ENCODE results near the gene CHGA.

CHGA gene

DNA sequence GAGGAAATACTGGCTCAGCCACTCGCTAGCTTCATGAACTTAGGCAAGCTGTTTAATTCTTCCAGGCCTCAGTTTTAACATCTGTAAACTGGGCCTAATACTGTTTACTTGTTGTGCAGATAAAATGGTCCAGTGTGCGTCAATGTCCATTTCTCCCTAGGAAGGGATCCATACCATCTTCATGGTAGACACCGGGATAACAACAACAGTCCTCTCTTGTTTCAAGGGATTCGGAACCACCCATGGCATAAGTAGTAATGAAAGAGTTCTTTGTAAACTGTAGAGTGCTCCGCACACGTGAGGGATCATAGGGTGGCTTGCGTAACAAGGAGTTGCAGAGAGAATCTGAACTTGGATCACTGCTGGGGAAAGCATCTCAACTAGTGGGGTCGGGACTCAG, 17.3 kb upstream of the CHGA start:
- no peak for DNase-seq

DNA sequence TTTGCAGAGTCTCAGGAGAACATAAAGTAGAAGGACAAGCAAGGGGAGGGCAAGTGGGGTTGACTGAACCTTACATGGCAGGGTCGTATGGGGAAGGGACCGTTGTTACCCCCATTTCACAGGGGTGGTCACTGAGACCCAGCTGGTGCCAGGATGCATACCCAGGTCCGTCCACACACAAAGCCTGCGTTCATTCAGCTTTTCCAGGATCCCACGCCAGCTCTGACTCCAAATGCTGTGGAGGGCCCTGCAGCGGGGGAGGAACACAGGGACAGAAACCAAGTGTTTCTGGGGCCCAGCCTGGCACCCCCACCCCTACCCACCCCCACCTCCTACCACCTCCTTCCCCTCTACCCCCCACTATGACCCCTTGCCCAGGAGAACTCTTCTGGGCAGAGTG, 16.5 kb upstream of the CHGA start:
- no peak for DNase-seq

DNA sequence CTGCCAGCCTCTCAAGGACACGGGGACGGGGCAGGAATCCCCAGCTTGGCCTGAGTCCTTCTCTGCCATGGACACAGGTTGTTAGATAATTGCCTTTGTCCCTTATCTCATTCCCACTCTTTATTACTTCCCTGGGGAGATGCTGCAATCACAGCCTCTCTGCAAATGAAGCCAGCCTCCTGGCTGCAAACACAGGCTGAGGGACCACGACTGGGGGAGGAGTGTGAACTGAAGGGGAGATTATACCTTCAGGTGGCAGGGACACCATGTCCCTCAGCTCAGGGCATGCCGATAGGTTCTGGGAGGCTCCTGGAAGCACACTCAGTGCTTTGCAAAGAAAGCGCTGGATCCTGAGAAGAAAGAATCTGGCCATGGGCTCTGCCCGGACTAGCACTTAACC, 16.1 kb upstream of the CHGA start:
- peak; percentile 51 for DNase-seq

DNA sequence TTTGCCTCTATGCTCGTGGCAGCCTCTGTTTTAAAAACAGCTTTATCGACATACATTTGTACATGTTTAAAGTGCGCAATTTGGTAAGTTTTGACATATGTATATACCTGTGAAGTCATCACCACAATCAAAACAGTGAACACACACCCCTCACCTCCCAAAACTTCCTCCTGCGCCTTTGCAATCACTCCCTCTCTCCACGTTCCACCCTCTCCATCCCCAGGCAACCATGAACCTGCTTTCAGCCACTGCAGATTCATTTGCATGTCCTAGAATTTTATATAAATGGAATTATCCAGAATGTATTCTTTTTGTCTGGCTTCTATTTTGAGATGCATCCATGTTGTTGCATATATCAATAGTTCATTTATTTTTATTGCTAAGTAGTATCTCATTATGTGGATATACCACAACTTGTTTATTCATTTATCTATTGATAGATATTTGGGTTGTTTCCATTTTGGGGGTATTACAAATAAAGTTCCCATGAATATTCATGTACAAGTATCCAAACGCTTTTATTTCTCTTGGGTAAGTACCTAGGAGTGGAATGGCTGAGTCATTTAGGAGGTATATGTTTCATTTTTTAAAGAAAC, 15.5 kb upstream of the CHGA start:
- no peak for DNase-seq

DNA sequence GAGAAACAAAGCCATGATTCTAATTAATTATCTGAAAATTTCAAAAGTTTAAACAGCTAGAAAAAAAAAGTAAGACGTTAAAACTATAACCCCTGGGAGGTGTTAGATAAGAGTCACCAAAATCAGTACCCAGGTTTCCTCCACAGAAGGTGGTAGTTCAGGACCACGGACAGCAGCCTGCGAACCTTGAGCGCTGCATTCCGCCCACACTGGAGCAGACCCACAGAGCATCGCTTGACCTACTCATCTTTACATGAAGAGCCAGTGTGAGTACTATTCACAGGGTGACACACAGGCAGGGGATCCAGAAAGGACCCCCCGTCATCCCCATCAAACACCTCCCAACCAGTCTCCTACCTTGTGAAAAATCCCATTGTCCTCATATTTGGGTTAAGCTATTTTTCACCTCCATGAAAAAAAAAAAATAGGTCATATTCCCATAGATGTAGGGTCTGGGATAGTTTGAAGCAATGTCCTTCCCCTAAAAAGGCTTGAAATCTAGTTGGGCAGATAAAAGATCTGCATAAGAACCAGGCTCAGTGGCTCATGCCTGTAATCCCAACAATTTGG, 8.8 kb upstream of the CHGA start:
- no peak for DNase-seq

DNA sequence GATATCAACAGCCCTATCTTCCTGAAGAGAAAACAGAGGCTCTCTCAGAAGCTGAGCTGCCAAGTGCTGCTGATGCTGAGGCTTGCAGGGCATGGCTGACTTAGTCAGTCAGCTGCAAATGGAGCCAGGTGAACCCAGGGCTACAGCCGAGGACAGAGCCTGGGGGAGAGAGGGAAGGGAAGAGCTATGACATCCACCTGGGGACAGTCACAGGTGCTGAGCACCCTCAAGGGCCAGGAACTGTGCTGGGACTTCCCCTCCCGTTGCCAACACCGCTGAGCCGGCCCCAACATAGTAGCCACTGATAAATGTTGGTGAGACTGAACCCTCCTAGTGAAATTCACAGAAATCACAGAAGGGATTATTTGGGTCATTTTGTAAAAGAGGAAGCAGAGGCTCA, 6.7 kb upstream of the CHGA start:
- DNase-seq = no peak

DNA sequence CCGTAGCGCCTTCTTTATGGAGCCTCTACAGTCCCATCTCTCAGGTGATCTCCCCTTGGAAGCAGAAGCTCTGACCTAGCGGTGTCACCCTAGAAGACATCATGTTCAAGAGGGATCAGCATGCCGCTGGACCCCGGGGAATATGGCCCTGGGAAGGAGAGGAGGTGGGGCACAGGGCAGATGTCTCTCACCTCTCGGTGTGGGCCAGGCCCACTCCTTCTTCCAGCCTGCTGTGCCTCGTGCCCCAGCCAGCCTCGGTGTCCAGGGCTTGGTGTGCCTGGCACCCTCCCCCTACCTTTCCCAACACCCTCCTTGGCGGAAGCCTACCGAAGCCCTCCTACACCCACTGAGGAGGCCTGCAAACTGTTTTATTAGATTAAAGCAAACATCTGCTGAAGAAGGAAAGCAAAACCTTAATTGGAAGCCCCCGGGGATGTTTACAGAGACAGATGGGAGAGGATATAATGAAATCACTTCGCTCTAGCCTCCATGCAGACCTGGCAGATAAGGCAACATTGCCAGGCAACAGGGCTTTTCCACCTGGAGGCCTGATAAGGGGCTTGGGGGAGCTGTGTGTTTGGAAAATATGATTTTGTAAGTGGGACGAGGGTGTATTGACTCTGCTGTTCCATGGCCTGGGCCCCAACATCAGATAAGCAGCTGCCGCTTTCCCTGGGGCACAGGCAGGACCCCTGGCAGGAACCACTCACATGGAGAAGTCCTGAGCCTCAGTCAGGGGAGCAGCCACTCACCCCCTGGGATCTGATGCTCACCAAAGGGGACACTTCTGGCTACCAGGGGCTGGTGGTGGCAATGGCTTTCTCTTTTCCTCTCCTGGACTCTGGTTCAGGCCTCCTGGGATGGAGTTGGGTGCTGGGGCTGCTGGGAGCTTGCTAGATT, 5.7 kb upstream of the CHGA start:
- DNase-seq = peak; percentile 56

DNA sequence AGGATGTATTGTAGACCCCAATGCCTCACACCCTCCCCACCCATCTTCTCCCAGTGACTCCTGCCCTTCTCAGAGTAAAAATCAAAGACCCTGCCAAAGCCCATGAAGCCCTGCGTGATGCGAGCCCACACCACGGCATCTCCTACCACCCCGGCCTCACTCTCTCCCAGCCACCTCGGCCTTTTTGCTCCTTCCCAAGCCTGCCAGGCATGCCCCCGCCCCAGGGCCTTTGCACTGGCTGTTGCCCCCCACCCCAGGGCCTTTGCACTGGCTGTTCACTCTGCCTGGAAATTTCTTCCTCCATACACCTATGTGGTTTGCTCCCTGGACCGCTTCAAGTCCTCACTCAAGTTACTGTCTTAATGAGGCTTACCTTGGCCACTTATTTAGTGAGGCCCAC, 5.0 kb upstream of the CHGA start:
- DNase-seq = no peak

DNA sequence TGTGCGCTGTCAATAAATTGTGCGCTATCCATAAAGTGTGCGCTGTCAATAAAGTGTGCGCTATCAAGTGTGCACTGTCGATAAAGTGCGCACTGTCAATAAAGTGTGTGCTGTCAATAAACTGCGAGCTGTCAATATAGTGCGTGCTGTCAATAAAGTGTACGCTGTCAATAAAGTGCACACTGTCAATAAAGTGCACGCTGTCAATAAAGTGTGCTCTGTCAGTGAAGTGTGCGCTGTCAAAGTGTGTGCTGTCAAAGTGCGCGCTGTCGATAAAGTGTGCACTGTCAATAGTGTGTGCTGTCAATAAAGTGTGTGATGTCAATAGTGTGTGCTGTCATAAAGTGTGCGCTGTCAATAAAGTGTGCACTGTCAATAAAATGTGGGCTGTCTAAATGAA, 2.9 kb upstream of the CHGA start:
- no peak for DNase-seq

DNA sequence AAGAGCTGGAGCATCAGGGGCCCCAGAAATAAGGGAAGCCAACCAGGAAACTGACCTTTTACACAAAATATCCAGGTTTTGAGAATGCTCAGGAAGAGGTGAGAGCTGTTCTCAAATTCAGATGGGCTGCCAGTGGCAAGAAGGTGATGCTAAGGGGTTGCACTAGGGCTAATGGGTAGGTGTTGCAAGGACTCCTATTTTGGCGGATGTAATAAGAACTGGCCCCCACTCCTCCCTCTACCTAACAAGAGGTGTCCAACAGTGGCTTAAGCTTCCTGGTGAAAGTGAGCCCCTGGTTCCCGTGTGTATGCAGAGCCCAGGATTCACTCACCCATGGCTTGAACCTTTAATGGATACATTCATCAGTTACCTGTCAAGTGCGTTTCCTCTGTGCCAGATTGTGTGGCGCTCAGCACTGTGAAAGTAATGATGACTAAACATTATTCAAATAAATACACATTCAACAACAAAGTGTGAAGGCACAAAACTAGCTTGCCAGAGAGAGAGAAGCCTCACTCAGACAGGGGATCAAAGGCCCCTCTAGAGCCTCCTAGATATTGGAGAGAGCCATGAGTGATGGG, 705 bp upstream of the CHGA start:
- no peak for DNase-seq

DNA sequence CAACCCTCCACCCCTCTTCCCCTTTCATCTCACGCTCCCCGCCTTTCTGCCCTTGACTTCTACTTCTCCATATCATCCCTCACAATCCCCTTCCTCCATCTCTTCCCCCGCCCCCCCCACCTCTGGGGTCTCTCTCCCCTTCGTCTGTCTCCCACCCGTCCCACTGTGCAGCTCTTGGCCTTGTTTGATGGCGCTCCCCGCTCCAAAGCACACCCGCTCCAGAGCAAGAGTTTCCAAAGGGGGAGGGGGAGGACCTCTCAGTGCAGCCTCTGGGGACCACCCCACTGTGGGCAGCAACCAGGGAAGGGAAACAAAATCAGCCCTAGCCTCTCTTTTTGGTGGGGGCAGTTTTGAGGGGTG, 774 bp downstream of the CHGA start:
- no peak for DNase-seq

DNA sequence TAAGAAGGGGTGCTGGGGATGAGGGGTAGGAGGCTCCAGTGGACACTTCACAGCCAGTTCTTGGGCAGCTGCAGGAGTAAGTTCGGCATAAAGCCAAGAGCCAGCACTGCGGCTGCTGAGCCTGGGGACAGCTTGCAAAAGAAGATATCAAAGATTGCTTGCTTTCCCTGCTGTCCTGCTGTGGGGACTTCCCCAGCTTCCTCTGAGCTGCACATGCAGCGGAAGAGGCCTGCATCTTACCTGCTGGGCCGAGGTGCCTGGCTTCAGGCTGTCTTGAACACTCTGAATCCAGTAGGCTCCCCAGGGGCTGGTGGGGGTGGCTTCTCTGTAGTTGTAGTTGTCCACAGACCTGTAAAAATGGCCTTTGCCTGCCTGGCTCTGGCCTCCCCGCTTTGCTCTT, 1.3 kb downstream of the CHGA start:
- no peak for DNase-seq

DNA sequence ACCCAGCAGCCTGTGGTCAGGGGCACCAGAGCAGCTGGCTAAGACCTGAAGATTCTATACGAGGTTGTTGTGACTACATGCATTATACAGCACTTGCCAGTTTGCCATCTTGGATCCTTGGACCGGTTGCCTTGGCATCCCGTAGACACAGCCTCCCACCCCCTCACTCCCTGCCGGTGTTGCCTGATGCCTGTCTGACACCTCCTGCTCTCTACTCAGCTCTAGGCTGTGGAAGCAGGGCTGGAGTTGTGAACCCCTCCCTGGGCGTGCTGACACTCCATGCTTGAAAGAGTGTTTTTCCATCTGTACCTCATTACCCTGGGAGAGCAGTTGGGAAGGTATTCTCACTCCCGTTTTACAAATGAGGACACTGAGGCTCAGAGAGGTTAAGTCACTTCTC, 2.5 kb downstream of the CHGA start:
- DNase-seq = no peak

DNA sequence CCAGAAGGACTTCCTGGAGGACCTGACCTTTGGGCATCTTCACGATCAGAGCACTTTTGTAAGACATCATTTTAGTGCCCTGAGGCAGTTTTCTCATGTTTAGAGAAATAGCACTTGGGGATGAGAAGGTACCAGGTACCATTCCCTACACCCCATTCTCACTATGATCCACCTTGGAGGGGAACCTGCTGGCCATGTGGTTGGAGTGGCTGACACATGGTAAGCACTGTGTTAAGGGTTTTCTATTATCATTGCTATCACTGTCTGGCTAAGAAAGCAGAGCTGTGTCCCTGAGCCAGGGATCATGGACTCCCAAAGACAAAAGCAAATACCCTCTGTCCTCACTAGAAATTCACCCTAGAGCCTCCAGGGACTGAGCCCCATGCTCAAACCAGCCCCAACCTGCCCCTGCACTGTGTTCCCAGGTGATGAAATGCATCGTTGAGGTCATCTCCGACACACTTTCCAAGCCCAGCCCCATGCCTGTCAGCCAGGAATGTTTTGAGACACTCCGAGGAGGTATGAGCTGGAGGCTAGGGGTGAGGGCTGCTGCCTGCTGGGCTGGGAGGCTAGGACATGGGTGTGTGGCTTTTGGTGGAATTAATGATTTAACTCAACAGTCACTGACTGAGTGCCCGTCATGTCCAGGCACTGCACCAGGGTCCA, 3.4 kb downstream of the CHGA start:
- DNase-seq = no peak

DNA sequence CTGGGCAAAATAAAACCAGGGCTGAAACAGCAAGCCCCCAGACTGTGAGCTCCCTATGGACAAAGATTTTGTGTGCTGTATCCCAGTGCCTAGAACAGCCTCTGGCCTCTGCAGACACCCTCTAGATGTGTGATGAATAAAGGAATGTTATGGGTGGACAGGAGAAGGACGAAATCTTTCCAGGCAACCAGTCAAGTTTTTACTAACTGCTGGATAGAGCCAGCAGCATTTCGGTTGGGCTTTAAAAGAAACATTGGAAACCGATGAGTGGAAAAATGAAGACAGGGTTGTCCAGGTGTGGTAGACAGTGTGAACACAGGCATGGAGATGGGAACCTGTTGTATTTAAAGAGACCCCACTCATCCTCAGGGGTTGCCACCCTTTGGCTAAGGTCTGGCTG, 4.0 kb downstream of the CHGA start:
- DNase-seq = no peak

DNA sequence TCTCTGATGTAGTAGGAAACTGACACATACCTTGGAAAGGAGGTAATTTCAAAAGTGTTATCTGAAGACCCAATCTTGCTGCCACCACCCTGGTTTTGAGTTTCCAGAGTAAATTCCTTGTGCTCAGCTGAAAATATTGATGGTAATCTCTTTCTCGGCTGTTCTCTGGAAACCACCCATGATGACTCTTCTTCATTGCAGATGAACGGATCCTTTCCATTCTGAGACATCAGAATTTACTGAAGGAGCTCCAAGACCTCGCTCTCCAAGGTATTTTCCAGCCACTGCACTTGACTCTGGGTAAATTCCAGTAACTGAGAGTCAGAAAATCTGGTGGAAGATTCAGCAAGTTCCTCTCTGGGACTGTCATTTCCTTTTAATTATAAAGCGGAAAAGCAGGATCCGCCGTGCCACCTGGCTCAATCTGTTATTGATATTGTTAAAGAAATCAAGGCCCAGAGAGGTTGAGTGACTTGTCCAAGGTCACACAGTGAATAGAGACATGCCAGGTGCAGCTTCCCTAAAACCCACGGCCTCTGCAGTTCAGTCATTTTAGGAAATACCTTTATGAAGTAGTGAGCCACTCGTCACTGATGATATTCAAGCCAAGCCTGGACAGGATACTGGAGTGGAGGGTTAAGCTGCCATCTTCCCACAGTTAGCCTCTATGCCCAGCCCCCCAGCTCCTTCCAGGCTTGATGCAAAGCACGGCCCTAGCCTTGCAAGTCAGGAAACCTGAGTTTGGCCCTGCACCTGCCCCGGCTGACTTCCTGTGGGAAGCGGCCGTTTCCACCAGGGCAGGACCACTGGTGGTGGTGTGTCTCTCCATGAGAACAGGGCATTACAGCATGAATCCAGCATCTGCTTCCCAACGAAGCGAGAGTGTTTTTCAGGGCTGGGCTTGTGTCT, 4.7 kb downstream of the CHGA start:
- no peak for DNase-seq

DNA sequence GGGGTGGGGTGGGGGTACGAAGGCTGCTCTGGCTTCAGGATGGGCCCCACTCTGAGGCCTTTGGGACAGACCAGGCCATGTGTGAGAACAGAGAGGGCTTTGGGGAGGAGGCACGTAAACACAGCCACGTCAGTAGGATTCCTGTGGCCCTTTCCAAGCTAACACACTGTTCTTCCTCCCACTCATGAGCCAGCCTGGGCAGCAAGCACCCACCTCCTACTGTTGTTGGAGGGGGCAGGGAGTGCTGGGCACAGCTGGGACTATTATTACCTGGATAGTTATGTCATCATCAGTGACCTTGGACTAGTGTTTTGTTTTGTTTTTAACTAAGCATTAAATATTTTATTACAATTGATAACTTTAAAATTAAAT, 5.3 kb downstream of the CHGA start:
- DNase-seq = no peak

DNA sequence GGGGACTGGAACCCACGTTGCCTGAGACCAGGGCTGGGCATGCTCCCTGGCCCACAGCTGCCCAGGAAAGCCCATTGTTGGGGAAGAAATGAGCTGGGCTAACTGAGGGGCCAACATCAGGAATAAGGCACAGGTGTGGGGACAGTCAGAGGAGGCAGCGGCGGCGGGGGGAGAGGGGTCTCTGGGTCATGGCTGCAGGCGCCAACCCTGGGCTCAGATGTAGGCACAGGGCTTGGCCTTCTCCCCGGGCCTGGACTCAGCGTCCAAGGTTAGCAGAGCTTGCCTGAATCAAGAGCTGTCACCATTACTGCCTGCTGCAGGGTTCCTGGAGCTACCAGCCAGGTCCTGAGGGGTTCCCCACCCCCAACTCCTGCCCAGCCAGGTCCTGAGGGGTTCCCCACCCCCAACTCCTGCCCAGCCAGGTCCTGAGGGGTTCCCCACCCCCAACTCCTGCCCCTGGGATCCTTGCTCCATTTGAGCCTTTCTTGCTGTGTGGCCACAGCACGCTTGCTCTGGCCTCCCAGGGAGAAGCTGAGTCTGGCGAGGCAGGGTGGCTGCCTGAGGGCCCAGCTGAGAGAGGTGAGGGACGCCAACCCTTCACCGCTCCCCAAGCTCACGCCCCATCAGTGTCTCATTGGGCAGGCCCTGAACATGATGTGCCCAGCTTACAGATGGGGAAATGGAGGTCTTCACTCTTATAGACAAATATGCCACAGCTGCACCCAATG, 6.2 kb downstream of the CHGA start:
- DNase-seq = no peak

DNA sequence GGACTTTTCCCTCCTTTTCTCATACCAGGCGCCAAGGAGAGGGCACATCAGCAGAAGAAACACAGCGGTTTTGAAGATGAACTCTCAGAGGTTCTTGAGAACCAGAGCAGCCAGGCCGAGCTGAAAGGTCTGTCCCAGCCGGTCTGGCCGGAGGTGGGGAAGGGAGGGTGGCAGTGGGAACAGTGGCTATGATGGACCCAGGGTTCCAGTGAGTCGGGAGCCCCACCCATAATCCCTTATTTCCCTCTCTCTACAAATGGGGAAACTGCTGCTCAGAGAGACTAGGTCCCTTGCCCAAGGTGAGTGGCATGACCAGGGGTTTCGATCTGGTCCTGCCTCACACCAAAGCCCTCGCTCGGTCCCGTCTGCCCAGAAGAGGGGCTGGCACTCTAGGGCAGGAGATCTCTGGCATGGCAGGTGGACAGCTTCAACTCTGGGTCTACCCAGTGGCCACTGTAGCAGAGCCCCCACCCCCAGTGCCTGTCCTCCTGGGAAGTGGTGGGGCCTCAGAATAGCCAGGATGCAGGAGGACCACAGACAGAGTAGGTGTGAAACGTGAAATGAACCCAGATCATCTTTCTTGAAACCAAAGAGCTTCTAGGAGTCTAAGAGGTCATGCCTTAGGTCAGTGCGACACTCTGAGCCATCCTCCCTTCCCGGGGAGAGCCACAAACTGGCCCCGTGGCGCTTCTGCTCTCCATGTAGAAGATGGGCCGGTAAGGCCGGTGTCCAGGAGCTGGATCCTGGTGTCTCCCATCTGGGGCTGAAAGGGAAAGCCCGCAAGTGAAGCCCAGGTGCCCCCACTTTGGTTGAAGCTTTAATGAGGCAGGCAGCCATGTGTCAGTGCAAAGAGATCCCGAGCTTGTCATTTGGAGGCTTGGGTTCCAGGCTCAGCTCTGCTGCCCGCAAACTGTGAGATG, 7.0 kb downstream of the CHGA start:
- no peak for DNase-seq

DNA sequence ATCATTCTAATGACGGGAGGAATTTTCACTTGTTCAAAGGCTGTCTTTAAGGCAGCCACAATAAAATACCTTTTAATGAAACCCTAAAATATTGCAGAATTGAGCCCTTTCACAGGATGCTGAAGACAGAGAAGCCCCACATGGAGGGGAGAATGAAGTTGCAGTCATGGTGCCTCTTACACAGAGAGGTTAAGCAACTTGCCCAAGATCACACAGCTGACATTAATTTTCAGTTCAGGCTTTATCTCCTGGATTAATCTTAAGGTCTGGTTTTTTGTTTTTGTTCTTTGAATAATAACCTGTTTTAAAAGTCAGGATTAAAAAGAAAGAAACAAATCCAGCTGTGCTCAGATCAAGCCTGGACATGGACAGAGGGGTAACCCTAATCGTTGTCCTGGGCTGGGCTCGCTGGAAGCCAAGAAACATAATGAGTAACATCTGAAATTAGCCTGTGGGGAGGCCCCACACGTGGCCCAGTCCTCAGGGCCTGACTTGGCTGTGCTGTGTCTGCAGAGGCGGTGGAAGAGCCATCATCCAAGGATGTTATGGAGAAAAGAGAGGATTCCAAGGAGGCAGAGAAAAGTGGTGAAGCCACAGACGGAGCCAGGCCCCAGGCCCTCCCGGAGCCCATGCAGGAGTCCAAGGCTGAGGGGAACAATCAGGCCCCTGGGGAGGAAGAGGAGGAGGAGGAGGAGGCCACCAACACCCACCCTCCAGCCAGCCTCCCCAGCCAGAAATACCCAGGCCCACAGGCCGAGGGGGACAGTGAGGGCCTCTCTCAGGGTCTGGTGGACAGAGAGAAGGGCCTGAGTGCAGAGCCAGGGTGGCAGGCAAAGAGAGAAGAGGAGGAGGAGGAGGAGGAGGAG, 8.0 kb downstream of the CHGA start:
- no peak for DNase-seq
